GM03348 (cell line): ENCODE results near the gene MYL7.

Experiments
- DNase-seq: peaks from one replicate; pipeline ENCODE4 v3.0.0; 2012; ENCODE audit warnings: low spot score

The MYL7 gene

DNA sequence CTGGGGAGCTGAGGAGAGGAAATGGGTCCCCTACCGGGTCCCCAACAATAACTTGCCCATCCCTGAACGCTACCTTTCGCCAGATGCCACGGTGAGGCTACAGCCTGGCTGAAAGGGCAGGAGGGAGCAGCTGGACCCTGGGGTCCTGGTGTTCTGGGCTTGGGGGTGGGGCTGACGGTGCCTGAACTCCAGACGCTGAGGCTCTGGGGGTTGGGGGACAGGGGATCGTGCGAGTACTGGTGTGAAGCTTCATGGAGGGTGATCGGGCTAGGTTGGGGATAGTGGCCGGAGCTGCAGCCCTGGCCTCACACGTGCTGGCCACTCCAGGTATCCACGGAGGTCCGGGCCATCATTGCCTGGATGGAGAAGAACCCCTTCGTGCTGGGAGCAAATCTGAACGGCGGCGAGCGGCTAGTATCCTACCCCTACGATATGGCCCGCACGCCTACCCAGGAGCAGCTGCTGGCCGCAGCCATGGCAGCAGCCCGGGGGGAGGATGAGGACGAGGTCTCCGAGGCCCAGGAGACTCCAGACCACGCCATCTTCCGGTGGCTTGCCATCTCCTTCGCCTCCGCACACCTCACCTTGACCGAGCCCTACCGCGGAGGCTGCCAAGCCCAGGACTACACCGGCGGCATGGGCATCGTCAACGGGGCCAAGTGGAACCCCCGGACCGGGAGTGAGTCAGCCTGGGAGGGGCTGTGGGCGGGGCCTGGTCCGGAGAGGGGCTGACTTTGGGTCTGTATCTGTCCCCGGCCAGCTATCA lies 28.7 kb downstream of the MYL7 start:
- no peak for DNase-seq

DNA sequence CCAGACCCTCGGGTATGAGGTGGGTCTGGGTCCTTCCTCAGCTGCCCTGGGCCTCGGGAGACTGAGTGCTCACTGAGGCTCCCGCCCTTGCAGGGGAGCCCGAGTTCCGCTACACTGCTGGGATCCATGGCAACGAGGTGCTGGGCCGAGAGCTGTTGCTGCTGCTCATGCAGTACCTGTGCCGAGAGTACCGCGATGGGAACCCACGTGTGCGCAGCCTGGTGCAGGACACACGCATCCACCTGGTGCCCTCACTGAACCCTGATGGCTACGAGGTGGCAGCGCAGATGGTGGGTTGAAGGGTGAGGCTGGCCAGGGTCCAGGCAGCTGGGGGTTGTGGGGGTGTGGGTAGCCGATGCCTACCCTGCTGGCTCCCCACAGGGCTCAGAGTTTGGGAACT lies 29.4 kb downstream of the MYL7 start:
- DNase-seq, result no peak

DNA sequence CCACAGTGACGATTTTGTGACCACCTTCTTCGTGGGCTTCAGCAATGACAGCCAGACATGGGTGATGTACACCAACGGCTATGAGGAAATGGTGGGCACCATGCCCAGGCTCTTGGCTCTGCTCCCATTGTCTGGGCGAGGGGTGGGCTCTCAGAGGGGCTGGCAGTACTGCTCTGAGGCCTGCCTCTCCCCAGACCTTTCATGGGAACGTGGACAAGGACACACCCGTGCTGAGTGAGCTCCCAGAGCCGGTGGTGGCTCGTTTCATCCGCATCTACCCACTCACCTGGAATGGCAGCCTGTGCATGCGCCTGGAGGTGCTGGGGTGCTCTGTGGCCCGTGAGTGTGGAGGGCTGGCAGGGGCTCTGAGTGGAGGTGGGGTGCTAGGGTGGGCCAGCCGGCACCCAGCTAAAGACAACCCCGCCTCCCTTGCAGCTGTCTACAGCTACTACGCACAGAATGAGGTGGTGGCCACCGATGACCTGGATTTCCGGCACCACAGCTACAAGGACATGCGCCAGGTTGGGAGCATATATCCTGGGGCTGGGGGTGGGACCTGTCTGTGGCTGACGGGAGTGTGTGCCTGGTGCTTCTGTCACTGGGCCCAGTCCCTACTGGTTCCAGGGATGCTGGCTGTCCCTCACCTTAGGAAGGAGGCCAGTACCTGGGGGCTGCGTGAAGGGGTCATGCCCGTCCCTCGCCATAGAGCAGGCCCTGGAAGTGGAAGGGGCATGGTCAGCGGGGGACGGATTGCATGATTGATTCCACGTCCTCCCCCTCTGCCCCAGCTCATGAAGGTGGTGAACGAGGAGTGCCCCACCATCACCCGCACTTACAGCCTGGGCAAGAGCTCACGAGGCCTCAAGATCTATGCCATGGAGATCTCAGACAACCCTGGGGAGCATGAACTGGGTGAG lies 30.2 kb downstream of the MYL7 start:
- no peak for DNase-seq

DNA sequence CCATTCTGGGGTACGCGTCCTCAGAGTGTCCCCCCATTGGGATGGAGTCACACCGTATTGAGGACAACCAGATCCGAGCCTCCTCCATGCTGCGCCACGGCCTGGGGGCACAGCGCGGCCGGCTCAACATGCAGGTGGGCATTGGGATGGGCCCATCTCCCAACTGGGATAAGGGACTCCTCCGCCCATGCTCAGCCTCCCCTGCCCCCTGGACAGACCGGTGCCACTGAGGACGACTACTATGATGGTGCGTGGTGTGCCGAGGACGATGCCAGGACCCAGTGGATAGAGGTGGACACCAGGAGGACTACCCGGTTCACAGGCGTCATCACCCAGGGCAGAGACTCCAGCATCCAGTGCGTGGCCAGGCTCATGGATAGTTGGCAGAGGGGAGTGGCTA lies 31.1 kb downstream of the MYL7 start:
- DNase-seq, result no peak

DNA sequence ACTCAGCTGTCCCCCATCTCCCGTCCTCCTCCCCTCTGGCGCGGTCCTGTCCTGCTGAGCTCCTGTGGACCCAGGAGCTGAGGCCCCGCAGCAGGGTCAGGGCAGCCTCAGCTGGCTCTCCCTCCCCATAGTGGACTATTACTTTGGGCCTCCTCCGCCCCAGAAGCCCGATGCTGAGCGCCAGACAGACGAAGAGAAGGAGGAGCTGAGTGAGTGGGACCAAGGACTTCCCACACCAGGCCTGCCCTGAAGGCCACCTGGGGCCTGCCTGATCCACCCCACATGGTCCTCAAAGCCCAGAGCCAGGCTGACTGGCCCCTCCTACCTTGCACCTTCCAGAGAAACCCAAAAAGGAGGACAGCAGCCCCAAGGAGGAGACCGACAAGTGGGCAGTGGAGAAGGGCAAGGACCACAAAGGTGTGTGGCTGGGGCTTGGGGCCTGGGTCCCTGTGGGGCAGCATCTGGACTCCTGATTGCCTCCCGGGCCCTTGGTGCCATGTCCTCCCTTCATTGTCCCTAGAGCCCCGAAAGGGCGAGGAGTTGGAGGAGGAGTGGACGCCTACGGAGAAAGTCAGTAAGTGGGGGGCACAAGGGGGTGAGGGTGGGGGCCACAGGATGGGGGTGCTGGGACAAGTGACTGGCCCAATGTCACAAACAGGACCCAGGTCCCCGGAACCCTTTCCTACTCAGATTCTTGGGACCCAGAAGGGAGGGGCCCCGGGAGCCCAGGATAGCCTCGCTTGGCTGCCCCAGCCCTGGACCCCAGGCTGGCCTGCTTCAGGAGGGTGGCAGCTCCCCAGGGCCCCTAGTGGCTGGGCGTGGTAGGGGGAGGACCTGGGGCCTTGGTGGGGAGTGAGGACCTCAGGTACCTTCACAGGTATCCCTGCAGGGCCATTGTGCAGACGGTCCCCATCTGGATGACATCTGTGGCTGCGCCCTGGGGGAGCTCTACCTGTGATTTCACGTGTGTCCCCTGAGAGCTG lies 32.1 kb downstream of the MYL7 start:
- DNase-seq, result no peak

DNA sequence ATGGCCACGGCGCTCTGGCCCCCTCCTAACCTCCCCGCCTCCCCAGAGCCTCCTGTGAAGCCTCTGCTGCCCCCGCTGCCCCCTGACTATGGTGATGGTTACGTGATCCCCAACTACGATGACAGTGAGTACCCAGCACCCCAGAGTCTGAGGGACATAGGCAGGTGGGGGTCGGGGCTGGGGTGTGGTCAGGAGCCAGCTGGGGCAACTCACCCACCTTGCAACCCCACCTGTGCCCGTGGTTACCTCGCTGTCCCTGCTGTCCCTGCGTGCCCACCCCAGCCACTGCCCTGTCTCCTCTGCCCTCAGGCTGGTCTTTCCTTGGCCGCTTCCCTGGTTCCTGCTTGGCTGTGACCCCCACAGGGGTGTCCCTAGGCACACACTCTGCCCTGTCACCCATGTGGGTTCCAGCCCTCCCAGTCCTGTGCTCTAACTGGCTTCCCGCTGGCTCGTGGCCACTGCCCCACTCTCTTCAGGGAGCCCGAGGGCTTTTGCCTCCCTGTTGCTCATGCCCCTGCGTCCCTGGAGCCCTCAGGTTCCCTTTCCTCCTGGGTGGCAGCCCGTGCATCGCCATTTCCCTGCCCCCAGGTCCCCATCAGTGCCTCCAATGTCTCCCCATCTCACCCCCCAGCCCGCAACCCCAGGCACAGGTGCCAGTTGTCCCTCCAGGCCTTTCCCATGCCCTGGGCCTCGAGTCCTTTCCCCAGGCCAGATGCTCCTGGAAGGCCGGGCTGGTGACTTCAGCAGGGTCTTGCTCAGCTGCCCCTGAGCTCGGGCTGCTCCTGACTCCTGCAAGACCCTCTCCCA lies 33.0 kb downstream of the MYL7 start:
- DNase-seq, result no peak

DNA sequence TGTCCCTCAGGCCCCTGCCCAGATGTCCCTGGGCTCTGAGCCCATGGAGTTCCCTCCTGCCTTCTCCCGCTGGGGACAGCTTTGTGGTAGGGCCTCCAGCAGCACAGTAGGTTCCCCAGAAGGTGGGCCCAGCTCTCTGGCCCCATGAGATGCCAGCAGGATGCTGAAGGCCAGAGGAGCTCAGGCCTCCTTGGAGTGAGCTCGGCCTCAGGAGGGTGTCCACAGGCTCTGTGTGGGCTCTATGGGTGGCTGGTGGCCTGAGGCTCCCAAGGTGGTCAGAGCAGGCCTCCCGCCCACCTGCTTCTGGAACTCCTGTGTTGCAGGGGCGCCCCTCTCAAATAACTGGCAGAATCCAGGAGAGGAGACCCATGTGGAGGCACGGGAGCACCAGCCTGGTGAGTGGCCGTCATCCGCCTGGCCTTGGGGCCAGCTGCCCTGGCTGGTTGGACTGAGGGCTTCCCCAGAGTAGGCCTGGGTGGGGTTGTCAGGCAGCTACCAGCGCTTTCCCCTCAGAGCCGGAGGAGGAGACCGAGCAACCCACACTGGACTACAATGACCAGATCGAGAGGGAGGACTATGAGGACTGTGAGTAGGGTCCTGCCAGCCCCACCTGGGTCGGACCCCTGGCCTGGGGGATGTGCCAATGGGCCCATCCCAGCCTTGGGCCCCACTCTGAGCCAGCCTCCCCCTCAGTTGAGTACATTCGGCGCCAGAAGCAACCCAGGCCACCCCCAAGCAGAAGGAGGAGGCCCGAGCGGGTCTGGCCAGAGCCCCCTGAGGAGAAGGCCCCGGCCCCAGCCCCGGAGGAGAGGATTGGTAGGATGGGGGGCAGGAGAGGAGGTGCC lies 33.8 kb downstream of the MYL7 start:
- no peak for DNase-seq

DNA sequence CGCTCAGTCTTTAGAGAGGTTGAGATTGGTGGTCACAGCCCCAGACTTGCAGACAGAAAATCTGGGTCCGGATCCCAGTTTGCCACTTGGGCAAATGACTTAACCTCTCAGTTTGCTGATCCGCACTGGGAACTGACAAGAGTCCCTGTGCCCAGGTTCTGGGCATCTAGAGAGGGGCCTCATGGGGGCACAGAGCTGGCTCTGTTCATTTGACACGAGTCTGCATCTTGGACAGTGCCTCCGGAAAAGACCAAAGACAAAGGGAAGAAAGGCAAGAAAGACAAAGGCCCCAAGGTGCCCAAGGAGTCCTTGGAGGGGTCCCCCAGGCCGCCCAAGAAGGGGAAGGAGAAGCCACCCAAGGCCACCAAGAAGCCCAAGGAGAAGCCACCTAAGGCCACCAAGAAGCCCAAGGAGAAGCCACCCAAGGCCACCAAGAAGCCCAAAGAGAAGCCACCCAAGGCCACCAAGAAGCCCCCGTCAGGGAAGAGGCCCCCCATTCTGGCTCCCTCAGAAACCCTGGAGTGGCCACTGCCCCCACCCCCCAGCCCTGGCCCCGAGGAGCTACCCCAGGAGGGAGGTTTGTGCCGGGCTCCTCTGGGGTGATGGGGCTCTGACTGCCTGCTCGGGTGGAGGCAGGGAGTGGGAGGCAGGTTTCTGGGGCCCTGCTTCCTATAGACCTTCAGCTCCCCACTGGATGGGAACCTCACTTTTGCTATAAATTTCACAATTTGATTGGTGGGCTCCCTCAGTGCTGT lies 34.6 kb downstream of the MYL7 start:
- no peak for DNase-seq

DNA sequence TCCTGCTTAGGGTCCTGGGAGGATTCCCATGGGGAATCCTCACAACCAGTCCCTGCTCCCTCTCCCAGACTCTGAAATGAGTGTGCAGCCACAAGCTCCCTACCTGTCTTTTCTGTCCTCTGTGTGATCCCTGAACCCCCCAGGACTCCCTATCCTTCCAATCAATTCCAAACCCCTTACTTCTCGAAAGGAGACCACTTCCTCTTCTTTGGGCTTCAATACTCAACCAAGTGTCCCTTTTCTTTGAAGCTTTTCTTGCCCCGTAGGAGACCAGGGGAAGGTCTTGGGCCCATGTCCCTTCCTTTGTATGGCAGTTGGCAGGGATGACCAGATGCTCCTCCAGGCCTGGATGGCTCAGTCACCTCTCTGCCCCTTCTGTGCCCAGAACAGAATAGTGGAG lies 35.3 kb downstream of the MYL7 start:
- DNase-seq, result no peak

DNA sequence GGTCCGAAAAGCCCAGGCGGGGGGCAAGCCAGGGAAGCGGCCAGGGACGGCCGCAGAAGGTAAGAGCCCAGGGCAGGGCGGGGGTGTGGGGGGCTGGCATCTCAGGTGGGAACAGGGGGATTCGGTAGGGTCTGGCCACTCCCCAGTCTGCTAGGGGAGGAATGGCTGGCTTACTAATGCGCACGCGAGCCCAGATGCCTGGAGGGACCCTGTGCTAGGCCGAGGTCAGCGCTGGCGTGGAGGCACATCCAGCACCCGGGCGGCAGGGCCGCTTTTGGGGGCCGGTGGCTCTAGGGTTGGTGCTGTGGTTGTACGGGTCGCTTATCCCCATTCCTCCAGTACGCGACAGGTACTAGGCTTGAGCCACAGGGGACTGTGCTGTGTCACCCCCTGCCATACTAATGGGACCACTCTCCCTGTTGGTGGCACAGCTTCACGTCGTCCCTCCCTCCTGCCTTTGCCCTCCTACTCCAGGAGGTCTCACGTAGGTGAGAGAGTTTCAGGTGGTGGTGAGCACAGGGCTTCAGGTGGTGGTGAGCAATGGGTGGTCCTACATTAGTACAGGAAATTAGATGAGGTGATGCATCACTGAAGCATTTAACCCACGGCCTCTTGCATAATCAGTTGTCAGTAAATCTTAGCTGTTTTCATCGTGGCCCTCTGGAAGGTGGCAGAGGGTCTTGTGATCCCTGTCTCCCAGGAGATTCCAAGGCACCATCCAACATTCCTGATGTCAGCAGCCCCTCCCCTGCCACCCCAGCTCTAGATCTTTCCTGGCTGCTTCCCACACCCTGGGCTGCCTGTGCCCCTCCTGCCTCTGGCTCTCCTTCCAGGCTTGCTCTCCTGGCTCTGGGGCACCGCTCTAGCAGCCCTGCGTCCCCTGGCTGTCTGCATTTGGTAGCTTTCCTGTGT lies 36.0 kb downstream of the MYL7 start:
- peak; percentile 77 for DNase-seq

DNA sequence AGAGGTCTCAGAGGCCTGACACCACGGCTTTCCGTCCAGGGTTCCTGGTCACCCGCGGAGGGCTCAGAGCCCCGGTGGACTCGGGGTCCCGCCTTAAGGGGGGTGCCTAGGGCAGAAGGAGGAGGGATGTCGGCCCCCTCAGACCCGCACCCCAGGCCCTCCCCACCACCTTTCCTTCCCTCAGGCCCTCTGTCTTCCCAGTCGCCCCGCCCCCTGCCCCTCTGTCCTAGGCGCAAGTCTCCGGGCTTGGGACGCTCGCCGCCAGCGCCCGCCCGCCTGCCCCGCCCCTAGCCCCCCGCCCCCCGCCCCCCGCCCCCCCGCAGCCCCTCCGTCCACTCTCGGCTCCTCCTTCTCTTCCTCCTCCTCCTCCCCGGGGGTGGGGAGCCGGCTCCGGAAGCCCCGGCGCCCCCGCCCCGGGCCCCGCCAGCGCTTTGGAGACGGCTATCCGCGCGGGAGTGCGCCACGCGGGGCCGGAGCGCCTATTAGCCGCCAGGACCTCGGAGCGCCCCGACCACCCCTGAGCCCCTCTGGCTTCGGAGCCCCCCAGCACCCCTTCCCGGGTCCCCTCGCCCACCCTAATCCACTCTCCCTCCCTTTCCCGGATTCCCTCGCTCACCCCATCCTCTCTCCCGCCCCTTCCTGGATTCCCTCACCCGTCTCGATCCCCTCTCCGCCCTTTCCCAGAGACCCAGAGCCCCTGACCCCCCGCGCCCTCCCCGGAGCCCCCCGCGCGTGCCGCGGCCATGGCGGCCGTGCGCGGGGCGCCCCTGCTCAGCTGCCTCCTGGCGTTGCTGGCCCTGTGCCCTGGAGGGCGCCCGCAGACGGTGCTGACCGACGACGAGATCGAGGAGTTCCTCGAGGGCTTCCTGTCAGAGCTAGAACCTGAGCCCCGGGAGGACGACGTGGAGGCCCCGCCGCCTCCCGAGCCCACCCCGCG lies 36.9 kb downstream of the MYL7 start, which contains the start of gene AEBP1:
Gene AEBP1 (plus strand): TSS at position 423 of the 937 bp plus-strand sequence. CDS start 321 bp downstream, at position 744.
- DNase-seq, result peak; percentile 75

DNA sequence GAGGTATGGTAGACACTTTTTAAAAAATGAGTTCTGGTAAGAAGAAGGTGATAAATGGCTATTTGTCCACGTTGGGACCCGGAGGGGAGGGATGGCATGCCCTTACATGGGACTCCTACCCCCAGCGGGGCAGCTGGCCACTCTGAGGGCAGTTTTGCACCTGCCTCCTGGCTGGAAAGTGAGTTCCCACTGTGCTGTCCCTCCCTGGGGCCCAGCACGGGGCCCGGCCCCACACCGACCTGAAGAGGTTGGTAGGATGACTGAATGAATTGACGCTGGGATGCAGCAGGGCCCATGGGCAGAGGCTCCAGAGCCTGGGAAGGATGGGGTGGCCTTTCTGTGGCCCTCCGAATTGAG lies 37.6 kb downstream of the MYL7 start:
- DNase-seq, result no peak

DNA sequence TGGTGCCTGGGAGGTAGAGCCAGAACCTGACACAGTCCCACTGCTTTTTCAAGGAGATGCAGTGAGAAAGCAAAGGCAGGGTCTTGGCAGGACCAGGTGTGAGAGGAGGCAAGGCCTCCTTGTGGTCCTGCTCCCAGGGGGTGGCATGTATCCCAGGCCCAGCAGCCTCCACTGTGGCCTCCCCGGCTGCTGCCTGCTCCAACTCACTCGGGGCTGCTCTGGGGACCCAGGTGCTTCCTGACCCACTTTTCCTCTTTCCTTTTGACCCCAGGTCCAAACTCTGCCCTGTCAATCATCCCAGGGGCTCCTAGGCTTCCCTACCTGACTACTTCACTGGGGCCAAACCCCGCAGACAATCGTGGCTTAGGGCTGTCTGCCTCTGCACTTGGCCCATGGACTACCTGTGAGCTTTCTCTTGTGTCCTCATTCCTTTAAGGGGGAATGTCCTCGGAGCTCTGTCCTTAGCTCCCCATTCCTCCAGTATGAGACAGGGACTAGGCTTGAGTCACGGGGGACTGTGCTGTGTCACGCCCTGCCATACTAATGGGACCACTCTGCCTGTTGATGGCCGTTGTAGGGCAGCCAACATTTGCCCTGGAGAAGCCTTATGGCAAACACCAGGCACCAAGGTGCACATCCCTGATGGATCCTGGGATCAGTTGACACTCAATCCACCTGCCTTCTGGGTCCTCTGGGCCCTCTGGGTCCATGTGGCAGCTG lies 38.1 kb downstream of the MYL7 start:
- no peak for DNase-seq

DNA sequence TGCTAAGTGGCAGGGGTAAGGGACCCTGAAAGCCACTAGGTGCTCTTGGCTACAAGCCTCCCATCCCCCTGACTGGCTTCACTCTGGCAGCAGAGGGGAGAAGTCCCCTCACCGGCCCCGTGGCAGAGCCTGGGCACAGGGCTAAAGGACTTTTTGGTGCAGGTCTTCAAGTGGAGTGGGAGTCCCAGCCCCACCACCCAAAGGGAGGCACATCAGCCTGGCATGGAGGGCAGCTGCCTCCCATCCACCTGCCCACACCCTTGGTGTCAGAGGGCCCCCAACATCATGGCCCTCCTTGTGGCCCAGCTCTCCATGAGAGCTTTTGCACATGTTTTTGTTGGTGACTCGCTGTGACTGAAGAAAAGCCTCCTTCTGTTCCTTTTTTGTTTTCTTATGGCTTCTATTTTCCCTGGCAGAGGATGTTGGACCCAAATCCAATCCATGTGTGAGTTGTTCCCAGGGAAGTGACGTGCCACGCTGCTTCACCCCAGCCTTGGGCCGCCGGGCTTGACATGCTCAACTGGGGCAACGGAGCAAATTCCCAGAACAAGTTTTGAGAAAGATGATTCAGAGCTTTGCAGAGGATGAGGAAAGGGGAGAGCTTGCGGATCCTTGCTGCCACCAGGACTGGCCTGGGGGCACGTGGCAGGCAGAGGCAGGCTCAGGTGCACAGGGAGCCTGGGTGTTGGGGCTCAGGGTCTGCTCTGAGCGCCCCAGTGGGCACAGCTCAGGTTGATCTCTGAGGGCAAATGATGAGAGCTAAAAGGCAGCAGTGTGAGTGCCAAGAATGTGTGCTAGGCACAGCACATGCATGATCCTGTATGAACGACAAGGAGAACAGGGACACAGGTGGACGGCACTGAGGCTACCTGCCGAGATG lies 38.9 kb downstream of the MYL7 start:
- DNase-seq, result peak; percentile 82

DNA sequence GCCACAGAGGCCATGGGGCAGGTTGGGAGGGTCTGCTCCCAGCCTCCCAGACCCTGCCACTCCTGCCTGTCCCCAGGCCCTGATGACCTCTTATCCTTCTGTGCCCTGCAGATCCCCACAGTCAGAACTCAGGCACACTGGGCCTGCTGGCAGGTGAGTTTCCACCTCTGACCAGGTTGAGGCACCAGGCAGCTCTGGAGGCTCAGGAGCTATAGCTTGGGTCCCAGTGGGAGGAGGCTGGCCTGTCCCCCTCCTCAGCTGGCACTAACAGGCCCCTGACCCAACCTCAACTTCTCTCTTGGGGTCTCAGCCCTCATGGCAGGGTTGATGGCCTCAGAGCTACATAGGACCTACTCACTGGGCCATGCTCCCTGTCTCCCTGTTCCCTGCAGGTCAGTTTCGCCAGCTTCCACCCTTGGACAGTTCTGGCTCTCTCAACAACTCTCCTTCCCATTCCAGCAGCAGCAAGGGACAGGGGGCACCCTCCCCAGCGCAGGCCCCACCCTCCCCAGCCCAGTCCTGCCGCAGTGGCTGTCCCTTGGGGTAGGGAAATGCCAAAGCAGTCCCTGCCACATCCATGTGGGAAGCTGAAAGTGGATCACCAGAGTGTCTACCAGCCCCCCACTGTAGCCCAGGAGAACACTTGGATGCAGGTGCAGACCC lies 39.7 kb downstream of the MYL7 start:
- DNase-seq, result no peak
